Measurements from ENCODE around the gene BAG3. TPM values are rescaled to one million over a fixed set of nuclear protein-coding genes. Genes with fewer than 3 reads are reported as not detected.
"Not testable (repeated sequence)": the region's sequence is repeated elsewhere in the genome, so short reads cannot be mapped to it uniquely, and the experiment has no call there.

Gene BAG3
- total RNA-seq, 1 donor from 2014 or later: 151 TPM

GRCh38 chr10:119686465-119687191 is 35.4 kb downstream of the BAG3 start:
- intact Hi-C loops (cut with micrococcal nuclease): loop anchor here (2.0 kb wide), 1 partner anchor 64 kb away; no protein-coding TSS in a partner anchor
- DNase-seq: peak; percentile 82
- ATAC-seq: peak; percentile 90

- intact Hi-C loops (cut with micrococcal nuclease): loop anchor here (2.0 kb wide), 1 partner anchor 63 kb away; no protein-coding TSS in a partner anchor
- DNase-seq (no peak), ATAC-seq (no peak)
Observed at GRCh38 chr10:119687192-119688032, 36.2 kb downstream of the BAG3 start.

DNA sequence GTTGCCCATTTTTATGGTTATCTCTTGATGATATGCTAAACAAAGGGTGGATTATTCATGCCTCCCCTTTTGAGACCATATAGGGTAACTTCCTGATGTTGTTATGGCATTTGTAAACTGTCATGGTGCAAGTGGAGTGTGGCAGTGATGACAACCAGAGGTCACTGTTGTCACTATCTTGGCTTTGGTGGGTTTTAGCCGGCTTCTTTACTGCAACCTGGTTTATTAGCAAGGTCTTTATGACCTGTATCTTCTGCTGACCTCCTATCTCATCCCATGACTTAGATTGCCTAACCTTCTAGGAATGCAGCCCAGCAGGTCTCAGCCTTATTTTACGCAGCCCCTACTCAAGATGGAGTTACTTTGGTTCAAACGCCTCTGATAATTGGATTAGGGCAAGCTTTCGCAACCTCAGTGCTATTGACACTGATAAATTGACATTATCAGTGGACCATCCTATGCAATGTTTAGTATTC is 36.9 kb downstream of the BAG3 start:
- intact Hi-C loops (cut with micrococcal nuclease): no loop called here
- DNase-seq: no peak
- peak; percentile 15 for ATAC-seq

- DNase-seq (no peak), ATAC-seq (no peak)
- intact Hi-C loops (cut with micrococcal nuclease): no loop called here
Observed at GRCh38 chr10:119689016-119689580, 37.9 kb downstream of the BAG3 start.

- intact Hi-C loops (cut with micrococcal nuclease): no loop called here
Observed at GRCh38 chr10:119691726-119692125, 40.5 kb downstream of the BAG3 start.

DNA sequence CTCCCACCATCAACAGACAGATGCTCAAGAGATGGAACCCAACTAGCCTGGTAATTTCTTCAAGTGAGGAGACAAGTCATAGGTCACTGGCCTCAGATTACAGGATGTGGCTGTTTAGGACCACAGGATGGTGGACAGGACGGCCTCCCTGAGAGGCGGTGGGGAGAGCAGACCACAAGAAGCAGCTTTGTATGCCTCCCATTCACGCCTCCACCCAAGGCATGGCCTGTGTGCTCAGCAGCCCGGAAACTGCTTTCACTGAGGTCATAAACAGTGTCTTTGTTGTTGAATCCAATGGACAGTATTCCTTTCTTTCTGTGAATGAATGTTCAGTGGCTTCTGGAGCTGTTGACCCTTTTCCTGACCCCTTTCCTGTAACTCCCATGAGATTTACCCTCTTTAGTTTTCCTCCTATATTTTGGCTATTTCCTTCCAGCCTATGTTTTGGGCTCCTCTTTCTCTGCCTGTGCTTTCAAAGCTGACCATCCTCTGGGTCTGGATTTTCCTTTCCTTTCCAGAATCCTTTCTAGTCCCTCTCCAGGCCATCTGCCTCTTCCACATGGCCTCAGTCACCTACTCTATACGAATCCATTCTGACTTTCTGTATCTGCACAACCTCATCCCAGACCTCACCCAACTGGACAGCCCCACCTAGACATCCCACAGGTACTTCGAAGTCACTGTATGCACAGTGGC is 42.2 kb downstream of the BAG3 start:
- DNase-seq (no peak), ATAC-seq (peak; percentile 34)
- intact Hi-C loops (cut with micrococcal nuclease): no loop called here

More at GRCh38 chr10:119691726-119692125, 40.5 kb downstream of the BAG3 start:
- no peak for DNase-seq
- ATAC-seq: no peak

DNA sequence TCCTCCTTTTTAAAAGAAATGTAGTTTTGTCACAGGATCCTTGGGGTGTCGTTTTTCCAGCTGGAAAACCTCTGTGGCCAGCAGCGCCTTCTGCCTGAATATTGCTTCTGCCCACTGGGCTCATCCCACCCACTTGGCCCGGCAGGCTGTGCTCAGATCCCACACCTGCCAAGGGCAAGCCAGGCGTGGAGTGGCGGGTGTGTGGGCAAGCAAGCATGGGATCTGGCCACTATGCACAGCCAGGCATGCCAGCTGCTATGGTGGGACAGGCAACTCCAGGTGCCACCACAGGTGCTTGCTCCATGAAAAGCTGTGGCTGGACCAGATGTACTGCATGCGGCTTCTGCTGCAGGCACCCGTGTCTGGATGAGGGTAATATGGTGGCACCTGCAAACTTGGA is 43.4 kb downstream of the BAG3 start:
- intact Hi-C loops (cut with micrococcal nuclease): no loop called here
- DNase-seq: no peak
- ATAC-seq: no peak

DNA sequence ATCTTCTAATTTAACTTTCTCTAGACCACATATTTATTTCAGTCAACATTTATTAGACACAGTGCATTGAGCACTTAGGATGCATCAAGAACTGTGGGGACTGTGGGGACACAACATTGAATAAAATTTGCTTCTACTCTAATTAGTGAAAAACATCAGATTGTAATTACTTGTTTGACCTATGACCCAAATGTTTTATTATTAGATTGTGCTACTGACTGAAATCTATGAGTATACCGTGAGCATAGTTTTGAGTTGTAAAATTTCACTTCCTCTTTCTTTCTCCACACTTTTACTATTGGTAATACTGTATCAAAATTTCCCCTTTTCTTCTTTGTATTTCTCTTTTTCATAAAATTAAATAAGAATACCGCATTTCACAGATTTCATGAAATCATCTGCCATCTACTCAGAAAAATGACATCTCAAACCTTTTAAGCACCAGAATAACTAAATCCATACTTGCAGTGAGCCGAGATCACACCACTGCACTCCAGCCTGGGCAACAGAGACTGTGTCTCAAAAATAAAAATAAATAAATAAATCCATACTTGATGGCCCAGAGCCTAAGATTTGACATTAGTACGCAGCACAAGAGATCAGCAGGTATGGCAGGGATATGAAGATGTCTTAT is 49.3 kb downstream of the BAG3 start:
- DNase-seq: no peak
- intact Hi-C loops (cut with micrococcal nuclease): no loop called here
- no peak for ATAC-seq

DNA sequence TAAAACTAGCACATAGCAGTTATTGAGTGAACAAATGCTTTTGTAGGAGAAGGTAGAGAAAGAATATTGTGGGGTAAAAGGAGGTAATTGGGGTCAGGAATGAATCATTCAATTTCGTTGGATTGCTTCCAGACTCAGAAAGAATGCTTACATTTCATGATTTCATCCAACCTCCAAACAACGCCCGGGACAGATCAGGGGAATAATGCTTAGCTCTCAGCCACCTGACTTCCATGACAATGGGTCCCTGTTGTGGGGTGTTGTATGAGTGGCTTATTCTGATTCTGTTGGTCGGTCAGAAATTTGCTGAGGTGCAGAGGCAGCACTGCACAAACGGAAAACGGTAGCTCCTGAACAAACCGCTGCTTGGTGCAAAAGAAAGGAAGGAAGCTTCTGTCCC is 50.7 kb downstream of the BAG3 start:
- ATAC-seq: no peak
- no peak for DNase-seq
- intact Hi-C loops (cut with micrococcal nuclease): no loop called here

- ATAC-seq: no peak
- intact Hi-C loops (cut with micrococcal nuclease): no loop called here
- no peak for DNase-seq
Observed at GRCh38 chr10:119702583-119702982, 51.4 kb downstream of the BAG3 start.

DNA sequence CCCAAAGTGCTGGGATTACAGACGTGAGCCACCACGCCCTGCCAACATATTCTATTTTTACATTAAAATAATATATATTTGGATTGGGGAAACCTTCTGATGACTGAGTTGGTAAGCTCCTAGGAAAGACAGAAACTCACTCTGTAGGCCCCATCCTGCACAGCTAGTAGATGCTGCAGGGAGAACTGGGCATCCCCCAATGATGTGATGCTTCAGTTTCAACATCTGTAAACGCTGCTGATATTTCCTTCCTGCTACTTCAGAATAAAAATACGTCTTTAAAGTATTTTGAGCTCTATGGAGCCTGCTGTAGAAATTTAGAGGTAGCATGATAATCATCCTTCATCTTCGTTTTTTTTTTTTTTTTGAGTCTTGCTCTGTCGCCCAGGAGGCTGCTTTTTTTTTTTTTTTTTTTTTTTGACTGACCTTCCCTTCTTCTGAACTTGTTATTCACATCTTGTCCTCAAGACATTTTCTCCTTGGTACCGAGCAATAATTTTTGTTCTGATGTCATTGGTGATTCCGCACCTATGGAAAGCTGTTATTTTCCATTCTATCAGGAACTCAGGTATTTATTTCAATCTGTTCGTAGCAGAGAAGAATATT is 52.8 kb downstream of the BAG3 start:
- intact Hi-C loops (cut with micrococcal nuclease): no loop called here
- DNase-seq (no peak), ATAC-seq (no peak)

DNA sequence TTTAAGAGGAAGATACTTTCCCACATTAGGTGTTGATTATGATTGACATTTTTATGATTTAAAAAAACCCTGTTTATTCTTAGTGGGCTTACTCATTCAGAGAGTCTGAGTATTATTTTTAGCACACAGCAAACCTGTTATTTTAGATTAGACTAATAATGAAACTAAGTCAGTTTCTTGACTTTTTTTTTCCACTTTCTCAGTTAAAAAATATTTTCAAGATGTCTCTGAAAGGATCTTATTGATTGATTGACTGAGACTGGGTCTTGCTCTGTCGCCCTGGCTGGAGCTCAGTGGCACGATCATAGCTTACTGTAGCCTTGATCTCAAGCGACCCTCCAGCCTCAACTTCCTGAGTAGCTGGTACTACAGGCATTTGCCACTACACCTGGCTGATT is 54.3 kb downstream of the BAG3 start:
- intact Hi-C loops (cut with micrococcal nuclease): no loop called here
- DNase-seq: no peak
- ATAC-seq: no peak

DNA sequence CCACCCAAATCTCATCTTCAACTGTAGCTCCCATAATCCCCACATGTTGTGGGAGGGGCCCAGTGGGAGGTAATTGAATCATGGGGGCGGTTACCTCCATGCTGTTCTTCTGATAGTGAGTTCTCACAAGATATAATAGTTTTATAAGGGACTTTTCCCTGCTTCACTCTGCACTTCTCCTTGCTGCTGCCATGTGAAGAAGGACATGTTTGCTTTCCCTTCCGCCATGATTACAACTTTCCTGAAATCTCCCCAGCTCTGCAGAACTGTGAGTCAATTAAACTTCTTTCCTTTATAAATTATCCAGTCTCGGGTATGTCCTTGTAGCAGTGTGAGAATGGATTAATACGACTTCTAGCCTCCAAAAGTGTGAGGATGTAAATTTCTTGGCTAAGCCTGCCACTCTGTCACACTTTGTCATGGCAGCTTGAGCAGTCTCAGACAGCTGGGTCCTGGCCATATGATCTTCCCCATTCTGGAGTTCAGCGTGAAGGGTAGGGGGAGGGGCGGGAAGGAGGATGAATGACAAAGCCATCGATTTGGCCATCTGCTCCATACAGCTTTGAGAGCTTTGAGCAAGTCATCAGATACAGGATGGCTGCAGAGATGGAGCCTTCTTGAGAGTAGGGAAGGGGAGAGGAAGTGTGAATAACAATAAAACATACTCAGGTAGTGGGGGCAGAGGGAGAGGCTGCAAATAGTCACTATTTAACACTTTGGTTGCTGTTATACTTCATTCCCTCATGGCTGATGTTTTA is 55.5 kb downstream of the BAG3 start:
- ATAC-seq: no peak
- intact Hi-C loops (cut with micrococcal nuclease): no loop called here

GRCh38 chr10:119707331-119707730 is 56.2 kb downstream of the BAG3 start:
- ATAC-seq: not testable (repeated sequence)

More for the DNA sequence above, 55.5 kb downstream of the BAG3 start:
- no peak for DNase-seq

GRCh38 chr10:119710935-119711334 is 59.8 kb downstream of the BAG3 start:
- DNase-seq; intact Hi-C loops (cut with micrococcal nuclease); ATAC-seq: not testable (repeated sequence)

More at GRCh38 chr10:119707331-119707730, 56.2 kb downstream of the BAG3 start:
- intact Hi-C loops (cut with micrococcal nuclease); DNase-seq: not testable (repeated sequence)

DNA sequence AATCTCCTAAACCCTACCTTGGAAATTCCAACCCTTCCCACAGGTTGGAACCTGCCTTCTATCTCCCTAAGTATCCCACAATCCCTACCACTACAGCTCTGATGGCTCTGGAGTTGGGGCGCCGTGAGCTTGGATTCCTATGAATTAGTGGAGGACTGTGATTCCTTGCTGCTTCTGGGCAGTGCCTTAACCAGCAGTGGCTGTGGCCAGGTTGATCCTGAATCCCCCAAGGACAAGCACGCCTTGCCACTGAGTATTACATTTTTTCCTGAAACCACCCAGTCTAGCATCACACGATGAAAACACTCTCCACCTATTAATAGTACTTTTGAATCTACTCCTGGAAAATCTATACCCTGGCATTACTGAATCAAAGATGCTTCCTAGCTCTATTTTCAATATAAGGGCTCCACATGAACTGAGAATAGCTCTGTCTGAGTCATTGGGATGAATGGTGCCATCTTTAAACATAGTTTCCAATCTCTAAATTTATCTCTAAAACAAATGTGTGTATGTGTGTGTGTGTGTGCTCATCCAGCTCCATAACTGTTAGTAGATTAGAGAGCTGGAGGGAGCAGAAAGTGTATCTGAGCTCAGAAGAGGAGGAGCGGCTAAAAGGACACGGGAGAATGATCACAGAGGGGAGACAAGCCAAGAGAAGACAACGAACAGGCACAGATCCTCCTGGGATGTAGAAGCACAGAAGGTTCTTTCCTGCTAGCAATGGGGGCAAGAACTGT is 62.7 kb downstream of the BAG3 start:
- no peak for ATAC-seq
- intact Hi-C loops (cut with micrococcal nuclease): no loop called here
- no peak for DNase-seq

GRCh38 chr10:119714484-119714816 is 63.3 kb downstream of the BAG3 start:
- intact Hi-C loops (cut with micrococcal nuclease): no loop called here
- no peak for DNase-seq
- no peak for ATAC-seq

Data from left ventricle myocardium superior (tissue), 1 donor.